Spinal cord (tissue), 10 donors: ENCODE results near the gene STK10. TPM values are rescaled to one million over a fixed set of nuclear protein-coding genes. Genes with fewer than 3 reads are reported as not detected.

Experiments used
- DNase-seq, 6 donors: peaks; one replicate each; pipeline versions ENCODE4 v3.0.0 to v3.0.0-alpha.2; 2013 to 2015; ENCODE audit warnings: low spot score in 6 of 6, low read depth in 4 of 6
- H3K27ac ChIP-seq: one replicate; pipeline ENCODE4 v1.5.1; 2013; ENCODE audit warnings: low read depth, low read length, control low read depth
- H3K27me3 ChIP-seq: one replicate; pipeline ENCODE4 v1.6.1; 2013; ENCODE audit warnings: low read length; ENCODE audit not compliant: control insufficient read depth, insufficient read depth
- H3K36me3 ChIP-seq: one replicate; pipeline ENCODE4 v1.6.1; 2013; ENCODE audit warnings: low read length; ENCODE audit not compliant: control insufficient read depth, insufficient read depth
- H3K4me1 ChIP-seq: one replicate; pipeline ENCODE4 v1.6.1; 2013; ENCODE audit warnings: low read length; ENCODE audit not compliant: control insufficient read depth, insufficient read depth
- H3K4me3 ChIP-seq: one replicate; pipeline ENCODE4 v1.5.1; 2013; ENCODE audit warnings: low read depth, low read length, control low read depth
- H3K9me3 ChIP-seq: one replicate; pipeline ENCODE4 v1.6.1; 2013; ENCODE audit warnings: low read length; ENCODE audit not compliant: control insufficient read depth, insufficient read depth
- WGBS: methylation state at CpG from one replicate; pipeline ENCODE4 v1.1.5; 2013; ENCODE audit warnings: missing lambda C conversion rate; ENCODE audit not compliant: insufficient coverage; 5-methylcytosine and 5-hydroxymethylcytosine counted together
- polyA plus RNA-seq, 2 donors: library from polyadenylated mRNA; unstranded; fragments of 120-200 nt; gene quantifications; one replicate each; pipeline ENCODE4 v1.2.1, GENCODE V29; 2013; ENCODE audit not compliant: insufficient read length in 2 of 2
- total RNA-seq, 2 donors: library from RNA; depleted of rRNA in 1 of 2; stranded (reverse); fragments of 120-200 nt in 1 of 2; fragments of >200 nt in 1 of 2; gene quantifications; one replicate each; pipeline versions ENCODE4 v1.2.3 to v1.2.4, GENCODE V29; 2013 to 2014
- donor health status: healthy.

Gene STK10
- total and polyA plus RNA-seq, 4 donors: 14.7 to 25.8 (median 16.5) TPM

- Histone ChIP-seq H3K27ac (no peak overlapping the region), H3K27me3 (no peaks in the 10 kb centered on the region), H3K36me3 (peaks cover 4% of the 10 kb centered on the region), H3K4me3 (no peak overlapping the region), H3K4me1 (no peaks in the 10 kb centered on the region), H3K9me3 (peaks cover 3% of the 10 kb centered on the region)
- 85% methylated on average over 5 of the region's 10 CpGs for WGBS
- no peak for DNase-seq
Observed at GRCh38 chr5:172133359-172134029, 54.5 kb downstream of the STK10 start.

DNA sequence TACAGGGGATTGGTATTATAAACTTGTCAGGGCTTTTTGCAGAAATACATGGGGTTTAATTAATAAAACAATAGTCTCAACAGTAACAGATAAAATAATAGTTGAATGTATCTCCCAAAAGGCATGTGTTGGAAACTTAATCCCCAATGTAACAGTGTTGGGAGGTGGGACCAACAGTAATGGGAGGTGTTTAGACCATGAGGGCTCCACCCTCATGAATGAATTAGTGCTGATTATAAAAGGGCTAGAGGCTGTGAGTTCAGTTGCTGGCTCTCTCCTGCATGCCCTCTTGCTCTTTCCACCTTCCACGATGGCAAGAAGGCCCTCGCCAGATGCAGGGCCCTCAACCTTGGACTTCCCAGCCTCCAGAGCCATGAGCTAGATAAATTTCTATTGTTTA, 56.3 kb downstream of the STK10 start:
- Histone ChIP-seq H3K9me3 (no peaks in the 10 kb centered on the region), H3K4me1 (no peaks in the 10 kb centered on the region), H3K27ac (no peak overlapping the region), H3K4me3 (no peak overlapping the region), H3K27me3 (no peaks in the 10 kb centered on the region), H3K36me3 (peaks cover 9% of the 10 kb centered on the region)
- WGBS: no CpG with 5 or more reads among the region's 2 CpGs
- no peak for DNase-seq

GRCh38 chr5:172129256-172129910, 58.6 kb downstream of the STK10 start:
- H3K27ac ChIP-seq: no peak overlapping the region

DNA sequence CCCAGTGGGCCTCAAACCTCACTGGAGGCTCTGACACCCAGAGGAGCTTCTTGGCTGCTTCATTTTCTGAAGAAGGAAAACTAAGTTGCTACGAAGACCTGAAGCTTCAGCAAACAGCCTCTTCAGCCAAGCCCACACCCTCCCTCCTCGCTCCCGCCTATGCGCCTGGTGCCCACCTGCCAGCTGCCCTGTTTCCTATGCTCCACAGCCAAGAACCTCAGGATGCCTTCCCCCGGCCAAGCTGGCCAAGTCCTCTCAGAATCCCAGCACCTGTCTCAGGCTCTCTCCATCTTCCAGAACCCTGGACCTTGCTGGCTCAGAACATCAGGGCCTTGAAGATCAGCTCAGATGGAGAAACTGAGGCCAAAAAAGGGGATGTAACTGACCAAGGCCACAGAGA, 60.4 kb downstream of the STK10 start:
- no peaks in the 10 kb centered on the region for H3K27me3 ChIP-seq
- no peak for DNase-seq
- WGBS: 76% methylated on average over 5 of the region's 5 CpGs
- H3K4me3 ChIP-seq: no peak overlapping the region
- no peak overlapping the region for H3K27ac ChIP-seq
- peaks cover 9% of the 10 kb centered on the region for H3K36me3 ChIP-seq
- H3K4me1 ChIP-seq: peaks cover 7% of the 10 kb centered on the region
- H3K9me3 ChIP-seq: no peaks in the 10 kb centered on the region

More at GRCh38 chr5:172129256-172129910, 58.6 kb downstream of the STK10 start:
- Histone ChIP-seq H3K36me3 (peaks cover 9% of the 10 kb centered on the region), H3K9me3 (no peaks in the 10 kb centered on the region), H3K4me1 (no peaks in the 10 kb centered on the region), H3K27me3 (no peaks in the 10 kb centered on the region), H3K4me3 (no peak overlapping the region)
- WGBS: 93% methylated on average over 8 of the region's 10 CpGs
- DNase-seq: no peak

DNA sequence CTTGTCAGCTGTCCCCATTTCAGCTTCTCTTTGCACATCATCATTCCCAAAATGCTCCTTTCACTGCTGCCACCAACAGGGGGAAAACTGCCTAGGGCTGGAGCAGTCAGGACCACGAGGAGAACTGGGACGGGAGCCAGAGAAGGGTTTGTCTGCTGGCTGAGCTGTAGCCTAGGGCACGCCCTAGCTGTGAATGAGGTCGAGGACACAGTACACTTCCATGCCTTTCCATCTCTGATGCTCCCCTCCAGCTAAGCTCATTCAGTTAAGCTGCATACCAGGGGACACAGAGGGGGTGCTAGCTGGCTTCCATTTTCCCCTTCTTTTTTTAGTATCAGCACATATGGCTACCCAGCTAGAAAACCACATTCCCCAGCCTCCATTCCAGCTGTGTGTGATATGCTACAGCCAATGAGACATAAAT, 64.7 kb downstream of the STK10 start:
- peaks cover 10% of the 10 kb centered on the region for H3K4me1 ChIP-seq
- peak in 3 of 6 donors; percentile 32 to 77 (median 69) for DNase-seq
- WGBS: 24% methylated on average over 4 of the region's 4 CpGs

DNA sequence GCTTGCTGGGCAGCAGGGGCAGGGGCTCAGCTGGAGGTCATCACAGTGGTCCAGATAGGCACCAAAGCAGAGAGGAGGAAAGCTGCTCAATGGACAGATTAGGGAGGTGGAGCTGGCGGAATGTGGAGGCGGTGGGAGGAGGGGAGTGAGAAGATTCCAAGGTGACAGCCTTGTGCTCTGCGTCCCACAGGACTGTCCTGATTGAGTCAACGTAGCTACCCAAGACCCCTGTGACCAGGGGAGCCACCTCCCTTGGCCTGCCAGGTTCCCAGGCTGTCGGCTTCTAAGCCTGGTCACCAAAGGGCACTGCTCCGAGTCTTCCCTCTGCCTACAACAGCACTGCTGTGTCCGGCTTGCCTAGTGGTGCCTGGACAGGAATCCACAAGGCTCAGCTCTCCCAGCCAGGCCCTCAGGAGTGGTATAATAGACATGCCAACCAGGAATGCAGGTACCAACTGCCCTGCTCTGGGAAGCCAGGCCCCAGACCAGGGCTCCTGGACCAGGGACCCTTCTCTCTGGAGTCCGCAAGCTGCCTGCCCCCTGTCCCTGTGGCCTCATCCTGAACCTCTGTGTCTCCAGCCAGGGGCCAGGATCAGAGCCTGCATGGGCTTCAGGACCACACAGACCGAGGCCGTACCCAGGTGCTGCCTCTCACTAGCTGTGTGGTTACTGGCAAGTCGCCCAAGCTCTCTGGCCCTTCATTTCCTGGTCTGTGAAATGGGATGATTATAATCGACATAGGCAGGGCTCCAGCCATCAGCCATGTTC, 67.9 kb downstream of the STK10 start:
- no peak for DNase-seq
- H3K4me1 ChIP-seq: peaks cover 10% of the 10 kb centered on the region
- H3K9me3 ChIP-seq: no peaks in the 10 kb centered on the region
- H3K36me3 ChIP-seq: peaks cover 17% of the 10 kb centered on the region
- WGBS: 86% methylated on average over 11 of the region's 12 CpGs
- no peak overlapping the region for H3K4me3 ChIP-seq
- H3K27me3 ChIP-seq: no peaks in the 10 kb centered on the region
- no peak overlapping the region for H3K27ac ChIP-seq

More for the DNA sequence above, 64.7 kb downstream of the STK10 start:
- Histone ChIP-seq H3K4me3 (no peak overlapping the region), H3K9me3 (no peaks in the 10 kb centered on the region), H3K36me3 (peaks cover 6% of the 10 kb centered on the region), H3K27me3 (no peaks in the 10 kb centered on the region), H3K27ac (no peak overlapping the region)

GRCh38 chr5:172118891-172119290, 69.1 kb downstream of the STK10 start:
- Histone ChIP-seq H3K36me3 (peaks cover 21% of the 10 kb centered on the region), H3K9me3 (no peaks in the 10 kb centered on the region), H3K27ac (no peak overlapping the region), H3K4me3 (no peak overlapping the region), H3K27me3 (no peaks in the 10 kb centered on the region), H3K4me1 (peaks cover 10% of the 10 kb centered on the region)
- DNase-seq: no peak
- WGBS: 85% methylated on average over 10 of the region's 11 CpGs

DNA sequence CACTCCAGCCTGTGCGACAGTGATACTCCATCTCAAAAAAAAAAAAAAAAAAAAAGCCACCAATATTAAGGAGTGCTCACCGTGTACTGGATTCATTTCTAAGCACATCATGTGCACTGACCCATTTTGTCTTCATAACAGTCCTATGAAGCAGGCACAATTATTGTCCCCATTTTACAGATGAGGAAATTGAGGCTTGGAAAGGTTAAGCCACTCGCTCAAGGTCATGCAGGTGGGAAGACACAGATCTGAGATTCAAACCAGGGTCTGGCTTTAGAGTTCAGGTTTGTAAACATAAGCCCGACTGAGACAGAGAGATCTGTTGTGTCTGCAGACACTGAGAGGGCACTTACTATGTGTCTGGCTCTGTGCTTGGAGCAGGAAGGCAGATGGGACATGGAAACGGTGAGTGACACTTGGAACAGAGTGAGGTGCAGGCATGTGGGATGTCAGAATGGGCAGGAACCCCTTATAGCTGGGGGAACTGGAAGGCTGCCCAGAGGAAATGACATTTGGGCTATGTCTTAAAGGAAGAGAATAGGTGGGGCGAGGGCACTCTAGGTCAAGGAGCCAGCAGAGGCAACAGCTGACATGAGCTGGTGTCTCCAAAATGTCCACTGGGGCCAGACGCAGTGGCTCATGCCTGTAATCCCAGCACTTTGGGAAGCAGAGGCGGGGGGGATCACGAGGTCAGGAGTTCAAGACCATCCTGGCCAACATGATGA, 69.9 kb downstream of the STK10 start:
- Histone ChIP-seq H3K4me1 (peaks cover 7% of the 10 kb centered on the region), H3K27me3 (no peaks in the 10 kb centered on the region), H3K36me3 (peaks cover 21% of the 10 kb centered on the region), H3K4me3 (no peak overlapping the region), H3K27ac (no peak overlapping the region), H3K9me3 (no peaks in the 10 kb centered on the region)
- WGBS: 84% methylated on average over 7 of the region's 9 CpGs
- DNase-seq: no peak

DNA sequence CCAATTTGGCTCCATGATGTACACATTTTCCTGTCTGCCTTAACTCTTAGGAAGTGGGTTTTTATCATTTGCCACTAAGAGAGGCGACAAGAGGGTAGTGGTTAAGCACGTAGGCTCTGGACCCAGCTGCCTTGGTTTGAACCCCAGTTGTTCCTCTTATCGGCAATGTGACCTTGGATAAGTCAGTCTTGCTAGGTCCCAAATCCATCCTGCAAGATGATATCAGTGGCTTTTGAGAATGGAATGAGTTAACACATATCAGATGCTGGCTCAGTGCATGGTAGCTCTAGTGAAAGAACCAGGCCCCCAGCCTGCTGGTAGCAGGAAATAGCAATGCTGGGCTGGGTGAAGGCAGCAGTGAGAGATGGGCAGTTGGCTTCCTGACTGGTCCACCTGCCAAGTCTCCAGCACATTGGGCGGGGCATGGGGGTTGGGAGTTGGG, 72.5 kb downstream of the STK10 start:
- no peak overlapping the region for H3K27ac ChIP-seq
- no peak overlapping the region for H3K4me3 ChIP-seq
- no peaks in the 10 kb centered on the region for H3K27me3 ChIP-seq
- peaks cover 27% of the 10 kb centered on the region for H3K36me3 ChIP-seq
- 96% methylated on average over 4 of the region's 4 CpGs for WGBS
- H3K9me3 ChIP-seq: no peaks in the 10 kb centered on the region
- H3K4me1 ChIP-seq: peaks cover 13% of the 10 kb centered on the region
- DNase-seq: no peak
